ENCODE results near the gene GUCA2A.

The GUCA2A gene

GRCh38 chr1:42163536-42164503 is 725 bp downstream of the GUCA2A start:
- H3K4me3 ChIP-seq (ENCODE audit: low read depth, low read length) = no peak overlapping the region
- TF ChIP-seq CTCF (IDR thresholded peaks at IDR 0.05; ENCODE audit: control insufficient read depth, extremely low read depth, insufficient read depth) = no peak
- no peak for DNase-seq (ENCODE audit: low read depth)

DNA sequence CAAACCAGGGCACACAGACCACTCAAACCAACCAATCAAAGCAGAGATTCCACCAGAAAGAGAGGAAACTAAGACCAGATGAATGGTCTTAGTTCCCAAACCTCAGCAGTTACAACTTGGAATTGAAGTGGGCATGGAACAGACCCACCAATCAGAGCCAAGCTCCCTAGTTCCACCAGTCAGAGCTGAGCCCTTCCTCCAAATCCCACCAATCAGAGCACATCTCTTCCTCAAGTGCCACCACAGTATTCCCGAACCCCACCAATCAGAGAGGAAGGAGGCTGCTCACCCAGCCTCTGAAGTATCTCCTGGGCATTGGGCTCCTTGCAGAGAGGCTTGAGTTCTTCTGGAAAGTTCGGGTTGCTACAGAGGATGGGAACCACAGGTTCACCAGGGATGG is 1.4 kb downstream of the GUCA2A start:
- DNase-seq (ENCODE audit: low read depth) = no peak
- no peak for TF ChIP-seq CTCF (IDR thresholded peaks at IDR 0.05; ENCODE audit: control insufficient read depth, extremely low read depth, insufficient read depth)
- H3K4me3 ChIP-seq (ENCODE audit: low read depth, low read length) = no peak overlapping the region

DNA sequence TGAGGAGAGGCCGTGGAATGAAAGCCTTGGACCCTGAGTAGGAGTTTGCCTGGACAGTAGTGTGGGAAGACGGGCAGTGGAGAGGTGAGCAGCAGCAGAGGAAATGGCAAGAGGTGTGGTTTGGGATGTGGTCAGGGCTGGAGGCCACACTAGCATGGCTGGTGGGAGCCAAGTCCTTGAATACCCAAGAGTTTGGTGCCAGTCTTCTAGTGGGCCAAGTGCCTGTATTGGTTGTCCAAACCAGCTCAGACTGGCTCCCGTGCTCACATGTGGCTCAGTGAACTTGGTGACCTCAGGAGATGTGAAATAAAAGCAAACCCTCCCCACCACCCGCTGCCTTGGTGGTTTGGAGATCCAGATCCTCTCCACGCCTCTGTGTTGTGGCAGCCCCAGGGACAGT is 2.4 kb downstream of the GUCA2A start:
- no peak for TF ChIP-seq CTCF (IDR thresholded peaks at IDR 0.05; ENCODE audit: control insufficient read depth, extremely low read depth, insufficient read depth)
- H3K4me3 ChIP-seq (ENCODE audit: low read depth, low read length) = no peak overlapping the region
- no peak for DNase-seq (ENCODE audit: low read depth)

- H3K4me3 ChIP-seq (ENCODE audit: low read depth, low read length) = no peak overlapping the region
- TF ChIP-seq CTCF (IDR thresholded peaks at IDR 0.05; ENCODE audit: control insufficient read depth, extremely low read depth, insufficient read depth) = no peak
- DNase-seq (ENCODE audit: low read depth) = no peak
Measured at GRCh38 chr1:42158189-42158588, 6.4 kb downstream of the GUCA2A start.

GRCh38 chr1:42157667-42158066 is 6.9 kb downstream of the GUCA2A start:
- TF ChIP-seq CTCF (IDR thresholded peaks at IDR 0.05; ENCODE audit: control insufficient read depth, extremely low read depth, insufficient read depth) = no peak
- no peak for DNase-seq (ENCODE audit: low read depth)
- H3K4me3 ChIP-seq (ENCODE audit: low read depth, low read length) = no peak overlapping the region

DNA sequence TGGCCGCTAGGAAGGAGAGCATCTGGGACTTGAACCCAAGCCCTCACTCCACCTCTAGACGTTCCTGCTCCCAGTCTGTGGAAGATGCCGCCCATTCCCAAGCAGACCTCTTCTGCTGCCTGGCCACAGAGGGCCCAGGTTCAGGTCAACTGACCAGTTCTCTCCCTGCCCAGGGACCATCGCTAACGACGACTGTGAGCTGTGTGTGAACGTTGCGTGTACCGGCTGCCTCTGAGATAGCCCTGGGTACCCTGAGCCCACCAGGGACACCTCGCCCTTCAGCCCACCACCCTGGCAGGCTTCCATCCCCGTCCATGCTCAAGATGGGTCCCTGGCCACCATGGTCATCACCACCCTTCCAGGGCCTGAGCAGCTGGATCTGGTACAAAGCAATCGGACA is 9.2 kb downstream of the GUCA2A start:
- no peak overlapping the region for H3K4me3 ChIP-seq (ENCODE audit: low read depth, low read length)
- no peak for TF ChIP-seq CTCF (IDR thresholded peaks at IDR 0.05; ENCODE audit: control insufficient read depth, extremely low read depth, insufficient read depth)
- no peak for DNase-seq (ENCODE audit: low read depth)

DNA sequence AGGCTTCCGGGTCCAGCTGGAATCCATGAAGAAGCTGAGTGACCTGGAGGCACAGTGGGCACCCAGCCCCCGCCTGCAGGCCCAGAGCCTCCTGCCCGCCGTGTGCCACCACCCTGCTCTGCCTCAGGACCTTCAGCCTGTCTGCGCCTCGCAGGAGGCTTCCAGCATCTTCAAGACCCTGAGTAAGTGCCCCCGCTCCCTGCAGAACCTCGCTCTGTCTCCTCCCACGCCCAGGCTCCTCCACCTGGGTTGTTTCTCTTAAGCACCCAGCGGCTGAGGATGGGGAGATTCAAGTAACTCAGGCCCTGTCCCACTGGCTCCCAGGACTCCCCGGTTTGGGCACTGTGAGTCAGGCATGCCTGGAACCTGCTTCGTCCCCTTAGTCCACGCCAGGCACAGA is 9.9 kb downstream of the GUCA2A start:
- TF ChIP-seq CTCF (IDR thresholded peaks at IDR 0.05; ENCODE audit: control insufficient read depth, extremely low read depth, insufficient read depth) = no peak
- no peak for DNase-seq (ENCODE audit: low read depth)
- H3K4me3 ChIP-seq (ENCODE audit: low read depth, low read length) = no peak overlapping the region

Data from LNCaP clone FGC (cell line).